Hepatocyte (in vitro differentiated cells): ENCODE measurements around the gene BEND6.

Source experiments
- EZH2 ChIP-seq: fragments of 200-600 bp; sonication (generic); IDR thresholded peaks from 2 replicates; pipeline ENCODE4 v1.6.1; 2016; ENCODE audit warnings: antibody characterized with exemption, mild to moderate bottlenecking, borderline replicate concordance
- TF ChIP-seq, protein P1 (sequence below): fragments of 200-600 bp; sonication (generic); IDR thresholded peaks from 2 replicates; pipeline ENCODE4 v1.5.1; 2016; ENCODE audit warnings: antibody characterized with exemption, mild to moderate bottlenecking; ENCODE audit not compliant: poor library complexity

DNA sequence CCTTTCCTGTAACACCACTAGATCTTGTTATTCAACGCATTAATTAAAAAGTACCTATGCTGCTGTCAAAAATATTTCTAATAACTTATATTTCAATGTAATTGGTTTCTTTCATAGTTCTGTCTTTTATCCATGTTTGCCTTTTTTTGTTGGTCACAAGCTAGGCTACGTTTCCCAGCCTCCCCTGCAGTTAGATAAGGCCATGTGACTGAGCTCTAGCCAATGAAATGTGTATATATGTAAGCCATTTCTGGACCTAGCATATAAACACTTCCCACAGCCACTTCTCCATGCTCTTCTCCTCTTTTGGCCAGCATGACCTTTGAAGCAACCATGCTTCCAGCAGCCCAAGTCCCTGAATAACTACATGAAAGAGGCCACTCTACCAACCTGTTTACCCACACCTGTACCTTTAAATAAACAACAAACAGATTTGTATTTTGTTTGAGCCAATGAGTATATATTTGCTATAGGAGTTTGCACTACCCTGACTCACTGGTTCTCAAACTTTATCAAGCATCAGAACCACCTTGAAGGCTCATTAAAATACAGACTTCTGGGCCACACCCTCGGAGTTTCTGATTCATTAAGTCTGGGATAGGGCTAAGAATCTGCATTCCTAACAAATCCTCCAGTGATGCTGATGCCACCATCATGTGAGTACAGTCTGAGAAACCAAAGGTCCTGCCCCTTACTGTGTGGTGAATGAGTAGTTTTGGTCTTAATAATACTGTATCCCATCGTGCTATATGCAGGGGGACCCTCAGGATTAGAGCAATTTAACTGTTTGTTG is 45.6 kb upstream of the BEND6 start:
- no peak for TF ChIP-seq EZH2
- TF ChIP-seq, protein P1, sequence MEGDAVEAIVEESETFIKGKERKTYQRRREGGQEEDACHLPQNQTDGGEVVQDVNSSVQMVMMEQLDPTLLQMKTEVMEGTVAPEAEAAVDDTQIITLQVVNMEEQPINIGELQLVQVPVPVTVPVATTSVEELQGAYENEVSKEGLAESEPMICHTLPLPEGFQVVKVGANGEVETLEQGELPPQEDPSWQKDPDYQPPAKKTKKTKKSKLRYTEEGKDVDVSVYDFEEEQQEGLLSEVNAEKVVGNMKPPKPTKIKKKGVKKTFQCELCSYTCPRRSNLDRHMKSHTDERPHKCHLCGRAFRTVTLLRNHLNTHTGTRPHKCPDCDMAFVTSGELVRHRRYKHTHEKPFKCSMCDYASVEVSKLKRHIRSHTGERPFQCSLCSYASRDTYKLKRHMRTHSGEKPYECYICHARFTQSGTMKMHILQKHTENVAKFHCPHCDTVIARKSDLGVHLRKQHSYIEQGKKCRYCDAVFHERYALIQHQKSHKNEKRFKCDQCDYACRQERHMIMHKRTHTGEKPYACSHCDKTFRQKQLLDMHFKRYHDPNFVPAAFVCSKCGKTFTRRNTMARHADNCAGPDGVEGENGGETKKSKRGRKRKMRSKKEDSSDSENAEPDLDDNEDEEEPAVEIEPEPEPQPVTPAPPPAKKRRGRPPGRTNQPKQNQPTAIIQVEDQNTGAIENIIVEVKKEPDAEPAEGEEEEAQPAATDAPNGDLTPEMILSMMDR: no peak
